GM19025 (cell line): ENCODE measurements around the gene DCAF16.
A peak's percentile ranks its signal among the peaks of the same experiment; 100 is the strongest.
"Not testable (repeated sequence)": the region's sequence is repeated elsewhere in the genome, so short reads cannot be mapped to it uniquely, and the experiment has no call there.

Experiments used
- ATAC-seq: cut with Tn5 transposase; IDR thresholded peaks from one replicate; pipeline ENCODE4 v1.9.1; 2021; ENCODE audit warnings: mild to moderate bottlenecking, low read depth, moderate library complexity; ENCODE audit not compliant: unreplicated experiment

DCAF16 gene

GRCh38 chr4:17810260-17811077, at the start of gene DCAF16, which contains the start of gene NCAPG:
TSS of gene DCAF16 (minus strand) at chr4:17810757. CDS start at chr4:17804141, 6,616 bp downstream.
TSS of gene NCAPG (plus strand) at chr4:17810979. CDS start at chr4:17811078, 99 bp downstream.
- ATAC-seq, result peak; percentile 89

GRCh38 chr4:17859793-17860406, 49.3 kb upstream of the DCAF16 start:
- ATAC-seq, result no peak

GRCh38 chr4:17854036-17854435, 43.5 kb upstream of the DCAF16 start:
- ATAC-seq, result no peak

GRCh38 chr4:17851959-17852358, 41.4 kb upstream of the DCAF16 start:
- no peak for ATAC-seq

GRCh38 chr4:17850295-17850694, 39.7 kb upstream of the DCAF16 start:
- not testable (repeated sequence) for ATAC-seq

- ATAC-seq, result no peak
Measured at GRCh38 chr4:17846266-17846665, 35.7 kb upstream of the DCAF16 start.

- ATAC-seq, result no peak
Measured at GRCh38 chr4:17823871-17824669, 13.5 kb upstream of the DCAF16 start.

GRCh38 chr4:17817027-17817426, 6.5 kb upstream of the DCAF16 start:
- ATAC-seq, result peak; percentile 75

GRCh38 chr4:17816142-17816541, 5.6 kb upstream of the DCAF16 start:
- ATAC-seq, result no peak

- no peak for ATAC-seq
Measured at GRCh38 chr4:17814140-17814539, 3.6 kb upstream of the DCAF16 start.

- no peak for ATAC-seq
Measured at GRCh38 chr4:17812801-17813200, 2.2 kb upstream of the DCAF16 start.

GRCh38 chr4:17812125-17812524, 1.6 kb upstream of the DCAF16 start:
- no peak for ATAC-seq

GRCh38 chr4:17811078-17811603, 584 bp upstream of the DCAF16 start:
- peak; percentile 25 for ATAC-seq

GRCh38 chr4:17809667-17810066, 890 bp downstream of the DCAF16 start:
- no peak for ATAC-seq

GRCh38 chr4:17807446-17807845, 3.1 kb downstream of the DCAF16 start:
- no peak for ATAC-seq

- ATAC-seq, result no peak
Measured at GRCh38 chr4:17805580-17806155, 4.9 kb downstream of the DCAF16 start.

- no peak for ATAC-seq
Measured at GRCh38 chr4:17797808-17798207, 12.7 kb downstream of the DCAF16 start.

GRCh38 chr4:17794730-17795129, 15.8 kb downstream of the DCAF16 start:
- ATAC-seq, result no peak

GRCh38 chr4:17788956-17789355, 21.6 kb downstream of the DCAF16 start:
- no peak for ATAC-seq

GRCh38 chr4:17787315-17787714, 23.2 kb downstream of the DCAF16 start:
- ATAC-seq, result no peak
